ENCODE measurements around the gene NR2C1. TPM values are rescaled to one million over a fixed set of nuclear protein-coding genes. Genes with fewer than 3 reads are reported as not detected.

NR2C1 gene
- total and polyA plus RNA-seq, 10 of the 15 experiments (the other 5 are each of a cell fraction or from before 2014, with no cell fraction given) = 8.8 to 38.1 (median 31.3) TPM

GRCh38 chr12:94970560-94970959 lies 102.9 kb downstream of the NR2C1 start (continued):
- no peak for TF ChIP-seq FOXM1 (IDR thresholded peaks at IDR 0.05; ENCODE audit: low read depth, low read length)
- TF ChIP-seq ZNF622 (IDR thresholded peaks at IDR 0.05) = no peak
- TF ChIP-seq RFX5 (IDR thresholded peaks at IDR 0.05; ENCODE audit: low read depth, low read length) = no peak
- no peak for TF ChIP-seq PKNOX1 (IDR thresholded peaks at IDR 0.05)
- TF ChIP-seq ZNF217 (IDR thresholded peaks at IDR 0.05) = no peak
- no peak for TF ChIP-seq STAT1 (conservative IDR thresholded peaks at IDR 0.05)
- TF ChIP-seq YBX1 (IDR thresholded peaks at IDR 0.05) = no peak

Other genes starting within 250 kb of the NR2C1 start
- 157 and 162 TPM in 2 replicates for gene NDUFA12, start 69.9 kb downstream of the NR2C1 start, total RNA-seq (2014; rRNA removed)
- gene NDUFA12, start 69.9 kb downstream of the NR2C1 start, total RNA-seq (2014; rRNA removed; fragmentation: Illumina TruSeq; extraction: Trizol) = 242 and 244 TPM in 2 replicates
- gene NDUFA12, start 69.9 kb downstream of the NR2C1 start, total RNA-seq (2021) = 140 and 141 TPM in 2 replicates
- 282 and 351 TPM in 2 replicates for gene NDUFA12, start 69.9 kb downstream of the NR2C1 start, polyA plus RNA-seq (2011; rRNA removed)
- 296 and 308 TPM in 2 replicates for gene NDUFA12, start 69.9 kb downstream of the NR2C1 start, polyA plus RNA-seq (2014; fragmentation: Illumina TruSeq; extraction: Trizol)
- gene NDUFA12, start 69.9 kb downstream of the NR2C1 start, polyA plus RNA-seq (2014; fragmentation: Nextera tagmentation; extraction: Ambion mirVana) = 1,000 to 10,000 TPM in 1 of 2 experiments, 100 to 1,000 TPM in 1; 917 to 1,021 TPM
- 180 and 181 TPM in 2 replicates for gene NDUFA12, start 69.9 kb downstream of the NR2C1 start, polyA plus RNA-seq (2014; rRNA removed)
- gene NDUFA12, start 69.9 kb downstream of the NR2C1 start, polyA plus RNA-seq (2016; fragmentation: Nextera tagmentation; extraction: Ambion mirVana) = 100 to 1,000 TPM; 432 to 453 TPM
- gene FGD6, start 143.8 kb upstream of the NR2C1 start, total RNA-seq (2014; rRNA removed) = 8.5 and 9.3 TPM in 2 replicates
- gene FGD6, start 143.8 kb upstream of the NR2C1 start, total RNA-seq (2014; rRNA removed; fragmentation: Illumina TruSeq; extraction: Trizol) = 12.3 and 12.8 TPM in 2 replicates
- gene FGD6, start 143.8 kb upstream of the NR2C1 start, total RNA-seq (2021) = 11.6 and 15.5 TPM in 2 replicates
- 2.8 and 3.4 TPM in 2 replicates for gene FGD6, start 143.8 kb upstream of the NR2C1 start, polyA plus RNA-seq (2011; rRNA removed)
- 9.3 and 11.5 TPM in 2 replicates for gene FGD6, start 143.8 kb upstream of the NR2C1 start, polyA plus RNA-seq (2014; fragmentation: Illumina TruSeq; extraction: Trizol)
- 1 to 10 TPM; 2.4 to 3.3 TPM for gene FGD6, start 143.8 kb upstream of the NR2C1 start, polyA plus RNA-seq (2014; fragmentation: Nextera tagmentation; extraction: Ambion mirVana)
- gene FGD6, start 143.8 kb upstream of the NR2C1 start, polyA plus RNA-seq (2014; rRNA removed) = 5.7 and 6.1 TPM in 2 replicates
- 1 to 10 TPM; 9.4 to 9.6 TPM for gene FGD6, start 143.8 kb upstream of the NR2C1 start, polyA plus RNA-seq (2016; fragmentation: Nextera tagmentation; extraction: Ambion mirVana)
- gene VEZT, start 144.2 kb upstream of the NR2C1 start, total RNA-seq (2014; rRNA removed) = 66.9 and 76.1 TPM in 2 replicates
- gene VEZT, start 144.2 kb upstream of the NR2C1 start, total RNA-seq (2014; rRNA removed; fragmentation: Illumina TruSeq; extraction: Trizol) = 88.4 and 93.8 TPM in 2 replicates
- gene VEZT, start 144.2 kb upstream of the NR2C1 start, total RNA-seq (2021) = 61.3 and 65.4 TPM in 2 replicates
- 134 and 148 TPM in 2 replicates for gene VEZT, start 144.2 kb upstream of the NR2C1 start, polyA plus RNA-seq (2011; rRNA removed)
- 100 and 126 TPM in 2 replicates for gene VEZT, start 144.2 kb upstream of the NR2C1 start, polyA plus RNA-seq (2014; fragmentation: Illumina TruSeq; extraction: Trizol)
- gene VEZT, start 144.2 kb upstream of the NR2C1 start, polyA plus RNA-seq (2014; fragmentation: Nextera tagmentation; extraction: Ambion mirVana) = 10 to 100 TPM; 32.8 to 35.6 TPM
- gene VEZT, start 144.2 kb upstream of the NR2C1 start, polyA plus RNA-seq (2014; rRNA removed) = 49.7 and 67.3 TPM in 2 replicates
- gene VEZT, start 144.2 kb upstream of the NR2C1 start, polyA plus RNA-seq (2016; fragmentation: Nextera tagmentation; extraction: Ambion mirVana) = 10 to 100 TPM; 49.1 to 49.4 TPM

All from GM12878 (cell line).